GM19467 (cell line): Measurements from ENCODE around the gene FADS6.

Experiments
- ATAC-seq: cut with Tn5 transposase; IDR thresholded peaks from one replicate; pipeline ENCODE4 v1.9.1; 2021; ENCODE audit warnings: mild to moderate bottlenecking, moderate library complexity; ENCODE audit not compliant: unreplicated experiment

Gene FADS6

DNA sequence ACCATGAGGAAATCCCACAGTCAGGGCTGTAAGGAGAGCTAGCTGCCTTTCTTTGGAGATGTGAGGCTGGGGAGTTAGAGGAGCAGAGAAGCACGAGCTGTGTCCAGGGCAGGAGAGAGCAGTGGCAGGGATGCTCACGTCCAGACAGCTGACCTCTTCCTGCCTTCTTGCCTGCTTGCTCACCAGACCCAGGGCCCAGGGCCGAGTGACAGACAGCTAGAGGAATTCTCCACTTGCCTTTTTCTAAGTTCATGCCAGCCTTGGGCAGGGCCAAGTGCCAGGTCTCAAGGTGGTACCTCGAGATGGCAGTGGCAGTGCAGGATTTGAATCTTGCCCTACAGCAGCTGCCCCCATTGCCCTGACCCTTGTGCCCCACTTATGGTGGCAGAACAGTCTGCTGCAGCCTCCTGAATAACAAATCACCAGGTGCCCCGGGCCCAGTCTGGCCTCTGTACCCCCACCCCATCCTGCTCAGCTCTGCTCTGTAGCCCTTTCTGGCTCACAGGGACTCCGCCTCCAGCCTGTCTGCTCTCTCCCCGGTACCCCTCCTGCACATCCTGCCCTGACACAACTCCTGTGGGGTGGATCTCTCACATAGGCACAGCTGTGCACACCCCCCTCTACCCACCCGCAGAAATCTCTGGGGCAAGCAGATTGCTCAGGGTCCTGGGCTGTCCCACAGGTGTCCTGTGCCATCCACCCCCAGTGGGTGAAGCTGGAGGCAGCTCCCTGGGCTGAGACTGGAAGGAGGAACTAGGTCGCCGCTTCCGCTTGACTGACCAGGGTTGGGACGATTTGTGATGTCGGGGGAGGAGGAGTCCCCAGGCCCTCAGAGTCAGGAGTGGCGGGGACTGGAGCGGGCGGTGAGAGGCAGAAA lies 59.7 kb downstream of the FADS6 start:
- no peak for ATAC-seq

- ATAC-seq, result no peak
Observed at GRCh38 chr17:74832421-74832820, 61.0 kb downstream of the FADS6 start.

DNA sequence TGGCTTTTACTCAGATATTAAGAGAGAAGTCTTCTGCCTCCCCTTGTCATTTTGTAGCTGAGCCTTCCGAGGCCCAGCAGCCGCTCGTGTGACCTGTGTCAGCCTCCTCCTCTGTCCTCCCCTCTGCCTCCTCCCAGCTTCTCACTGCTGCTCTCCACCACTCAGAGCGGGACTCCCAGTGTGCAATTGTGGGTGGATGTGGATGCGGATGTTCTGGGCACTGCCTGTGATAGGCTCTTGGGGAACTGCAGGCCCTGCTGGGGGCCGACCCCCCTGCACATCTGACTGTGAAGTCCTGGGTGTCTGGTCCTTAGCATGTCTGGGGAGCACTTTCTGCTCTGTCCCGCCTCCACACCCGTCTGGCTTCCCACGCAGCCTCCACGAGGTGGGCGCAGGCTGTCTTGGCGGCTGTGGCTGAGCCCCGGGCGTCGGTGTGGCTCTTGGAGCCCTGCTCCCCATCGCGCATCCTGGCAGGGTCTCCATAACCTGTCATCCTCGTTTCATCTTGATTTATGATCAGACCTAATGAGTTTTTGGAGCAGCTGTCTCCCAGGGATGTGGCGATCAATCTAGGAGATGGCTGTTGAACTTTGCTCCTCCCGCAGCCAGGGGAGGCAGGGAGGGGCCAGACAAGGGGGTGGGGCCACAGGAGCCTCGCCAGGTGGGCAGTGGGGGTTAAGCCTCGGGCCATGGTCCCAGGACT lies 61.8 kb downstream of the FADS6 start:
- ATAC-seq, result no peak

GRCh38 chr17:74830861-74831260 lies 62.6 kb downstream of the FADS6 start:
- ATAC-seq, result no peak

- no peak for ATAC-seq
Observed at GRCh38 chr17:74827800-74828199, 65.6 kb downstream of the FADS6 start.
